ENCODE data around the gene CLCNKB. TPM values are rescaled to one million over a fixed set of nuclear protein-coding genes. Genes with fewer than 3 reads are reported as not detected.

The CLCNKB gene
- total RNA-seq, 1 experiment from 2014 or later: not detected

GRCh38 chr1:15994590-15995351, 48.8 kb upstream of the CLCNKB start:
- intact Hi-C loops (cut with micrococcal nuclease; ENCODE audit: unreplicated experiment) (loop anchor here (10.0 kb wide), 1 partner anchor 200 kb away; no protein-coding TSS in a partner anchor), in situ Hi-C loops (cut with HindIII; ENCODE audit: low pct_unique_long_range_greater_than_20kb, low sequenced_read_pairs) (no loop called here)
- TF ChIP-seq CTCF (IDR thresholded peaks at IDR 0.05) (peak; percentile 90), SIN3A (IDR thresholded peaks at IDR 0.05; ENCODE audit: borderline replicate concordance, insufficient read depth, low read depth, low read length) (no peak), TCF7L2 (IDR thresholded peaks at IDR 0.05; ENCODE audit: low read depth, low read length) (no peak), POLR2AphosphoS5 (IDR thresholded peaks at IDR 0.05; ENCODE audit: low read depth, low read length) (no peak), REST (IDR thresholded peaks at IDR 0.05; ENCODE audit: insufficient read depth in 1 of 2, low read depth in 2 of 2, low read length in 1 of 2) (no peak)
- BruUV-seq (replicated peaks): no TSS peak
- Histone ChIP-seq H3K9me3 (ENCODE audit: control insufficient read depth, insufficient read depth, low read depth, low read length) (no peaks in the 10 kb centered on the region), H3K36me3 (ENCODE audit: control insufficient read depth, insufficient read depth, low read length) (no peaks in the 10 kb centered on the region), H3K27me3 (ENCODE audit: control insufficient read depth, insufficient read depth, low read length) (no peaks in the 10 kb centered on the region), H3K4me1 (ENCODE audit: control insufficient read depth, insufficient read depth, low read length) (no peaks in the 10 kb centered on the region), H3K27ac (ENCODE audit: low read length) (no peak overlapping the region), H3K4me3 (ENCODE audit: low read depth in 2 of 2, low read length in 2 of 2) (no peak overlapping the region)
- ATAC-seq: peak; percentile 92
- CTCF ChIA-PET: interaction anchor here (0.5 to 0.9 kb wide), 4 partner anchors 21 to 228 kb away, joined by 3 to 8 read pairs (median 3); no protein-coding TSS in a partner anchor
- POLR2A ChIA-PET: no interaction called here
- DNase-seq (ENCODE audit: low read depth, low spot score): no peak

GRCh38 chr1:15997076-15997585, 46.5 kb upstream of the CLCNKB start:
- Histone ChIP-seq H3K4me1 (ENCODE audit: control insufficient read depth, insufficient read depth, low read length) (no peaks in the 10 kb centered on the region), H3K36me3 (ENCODE audit: control insufficient read depth, insufficient read depth, low read length) (no peaks in the 10 kb centered on the region), H3K27me3 (ENCODE audit: control insufficient read depth, insufficient read depth, low read length) (no peaks in the 10 kb centered on the region; the same call in 1 of the 2 replicates), H3K27ac (ENCODE audit: low read length) (no peak overlapping the region), H3K4me3 (ENCODE audit: low read depth in 2 of 2, low read length in 2 of 2) (no peak overlapping the region), H3K9me3 (ENCODE audit: control insufficient read depth, insufficient read depth, low read depth, low read length) (no peaks in the 10 kb centered on the region)
- ChIA-PET POLR2A (no interaction called here), CTCF (interaction anchor here (0.6 to 0.7 kb wide), 2 partner anchors 72 to 161 kb away, joined by 7 to 11 read pairs; no protein-coding TSS in a partner anchor)
- intact Hi-C loops (cut with micrococcal nuclease; ENCODE audit: unreplicated experiment) (loop anchor here (10.0 kb wide), 1 partner anchor 202 kb away; no protein-coding TSS in a partner anchor), in situ Hi-C loops (cut with HindIII; ENCODE audit: low pct_unique_long_range_greater_than_20kb, low sequenced_read_pairs) (no loop called here)
- ATAC-seq (no peak), DNase-seq (ENCODE audit: low read depth, low spot score) (no peak)
- TF ChIP-seq TCF7L2 (IDR thresholded peaks at IDR 0.05; ENCODE audit: low read depth, low read length) (no peak), REST (IDR thresholded peaks at IDR 0.05; ENCODE audit: insufficient read depth in 1 of 2, low read depth in 2 of 2, low read length in 1 of 2) (no peak), SIN3A (IDR thresholded peaks at IDR 0.05; ENCODE audit: borderline replicate concordance, insufficient read depth, low read depth, low read length) (no peak), POLR2AphosphoS5 (IDR thresholded peaks at IDR 0.05; ENCODE audit: low read depth, low read length) (no peak)
- BruUV-seq (replicated peaks): no TSS peak
